IMR-90 (cell line): ENCODE data around the gene CD6. TPM values are rescaled to one million over a fixed set of nuclear protein-coding genes. Genes with fewer than 3 reads are reported as not detected.

Experiments
- ATAC-seq: fragments of 200-7000 bp; cut with Tn5 transposase; 2 replicates; pipeline ENCODE4 v1.9.1; 2020; ENCODE audit warnings: low read depth, mild to moderate bottlenecking, moderate library complexity
- BruUV-seq: library from RNA; stranded (reverse); fragments of 400-500 nt; replicated peaks from 2 replicates; lab custom pipeline; 2021; lab: Mats Ljungman, UMichigan
- CTCF ChIA-PET: fragments of 300-600 bp; formaldehyde crosslinking; extraction: SDS; loops from one replicate; lab custom pipeline; 2021; ENCODE audit warnings: antibody characterized with exemption; lab: Yijun Ruan, JAX
- POLR2A ChIA-PET: fragments of 300-600 bp; sonication (Branson Sonifier 250); formaldehyde crosslinking; loops from one replicate; lab custom pipeline; 2022; ENCODE audit warnings: antibody characterized with exemption; ENCODE audit not compliant: unreplicated experiment; lab: Charles Lee
- DNase-seq: peaks from one replicate; pipeline ENCODE4 v3.0.0; 2013
- H2AFZ ChIP-seq: replicated peaks from 2 replicates; pipeline ENCODE3; 2013; ENCODE audit warnings: low read length, mild to moderate bottlenecking; ENCODE audit not compliant: poor library complexity
- H2AK5ac ChIP-seq: 2 replicates; pipeline ENCODE4 v1.6.1; 2013; ENCODE audit warnings: low read depth, low read length, inconsistent platforms
- H2AK9ac ChIP-seq: replicated peaks from 2 replicates; pipeline ENCODE3; 2013; ENCODE audit warnings: mild to moderate bottlenecking, low read depth, low read length, moderate library complexity; ENCODE audit not compliant: poor library complexity
- H2BK120ac ChIP-seq: 2 replicates; pipeline ENCODE4 v1.6.1; 2013; ENCODE audit warnings: low read depth, low read length, inconsistent platforms
- H2BK15ac ChIP-seq: 3 replicates; pipeline ENCODE4 v1.6.1; 2013; ENCODE audit warnings: low read depth, low read length, inconsistent platforms
- H2BK20ac ChIP-seq: 2 replicates; pipeline ENCODE4 v1.6.1; 2013; ENCODE audit warnings: low read depth, mild to moderate bottlenecking, inconsistent platforms, low read length, moderate library complexity
- H2BK5ac ChIP-seq: 2 replicates; pipeline ENCODE4 v1.6.1; 2013; ENCODE audit warnings: mild to moderate bottlenecking, low read depth, low read length, inconsistent platforms; ENCODE audit not compliant: poor library complexity, severe bottlenecking
- H3K14ac ChIP-seq: replicated peaks from 2 replicates; pipeline ENCODE4 v1.6.1; 2013; ENCODE audit warnings: low read depth, low read length, inconsistent platforms
- H3K18ac ChIP-seq: 2 replicates; pipeline ENCODE4 v1.6.1; 2013; ENCODE audit warnings: low read depth, low read length, control low read depth
- H3K23ac ChIP-seq: 2 replicates; pipeline ENCODE4 v1.6.1; 2013; ENCODE audit warnings: low read depth, low read length, inconsistent platforms
- H3K27ac ChIP-seq: 2 replicates; pipeline ENCODE4 v1.5.1; 2013; ENCODE audit warnings: mild to moderate bottlenecking, control low read depth, low read length; ENCODE audit not compliant: insufficient read depth
- H3K27me3 ChIP-seq: 2 replicates; pipeline ENCODE4 v1.6.1; 2013; ENCODE audit warnings: low read length; ENCODE audit not compliant: control insufficient read depth, insufficient read depth
- H3K36me3 ChIP-seq: 2 replicates; pipeline ENCODE4 v1.6.1; 2013; ENCODE audit warnings: low read length, mixed read lengths; ENCODE audit not compliant: control insufficient read depth, insufficient read depth
- H3K4ac ChIP-seq: 2 replicates; pipeline ENCODE4 v1.6.1; 2013; ENCODE audit warnings: low read depth, low read length, inconsistent platforms
- H3K4me1 ChIP-seq: 2 replicates; pipeline ENCODE4 v1.6.1; 2013; ENCODE audit warnings: low read length, mixed read lengths; ENCODE audit not compliant: control insufficient read depth, insufficient read depth
- H3K4me2 ChIP-seq: 2 replicates; pipeline ENCODE4 v1.6.1; 2013; ENCODE audit warnings: low read depth, mild to moderate bottlenecking, control low read depth, low read length, moderate library complexity
- H3K4me3 ChIP-seq: 2 replicates; pipeline ENCODE4 v1.5.1; 2013; ENCODE audit warnings: low read depth, mild to moderate bottlenecking, control low read depth, low read length, moderate library complexity; ENCODE audit not compliant: insufficient read depth
- H3K56ac ChIP-seq: 2 replicates; pipeline ENCODE4 v1.6.1; 2013; ENCODE audit warnings: low read length, inconsistent platforms; ENCODE audit not compliant: insufficient read depth; ENCODE audit errors: extremely low read depth
- H3K79me1 ChIP-seq, 2 experiments: 2 replicates each; pipeline ENCODE4 v1.6.1; 2013; ENCODE audit warnings: low read length in 2 of 2, inconsistent platforms in 1 of 2, low read depth in 1 of 2
- H3K9ac ChIP-seq: 2 replicates; pipeline ENCODE4 v1.6.1; 2013; ENCODE audit warnings: low read depth, low read length, control low read depth
- H3K9me1 ChIP-seq: 2 replicates; pipeline ENCODE4 v1.6.1; 2013; ENCODE audit warnings: low read length, inconsistent platforms; ENCODE audit not compliant: insufficient read depth
- H3K9me3 ChIP-seq: 2 replicates; pipeline ENCODE4 v1.6.1; 2013; ENCODE audit warnings: low read length; ENCODE audit not compliant: control insufficient read depth, insufficient read depth
- H4K20me1 ChIP-seq: 2 replicates; pipeline ENCODE4 v1.6.1; 2013; ENCODE audit warnings: low read length, inconsistent platforms; ENCODE audit not compliant: insufficient read depth
- H4K5ac ChIP-seq: 2 replicates; pipeline ENCODE4 v1.6.1; 2013; ENCODE audit warnings: mild to moderate bottlenecking, low read depth, low read length, control low read depth
- H4K8ac ChIP-seq, 2 experiments: 2 replicates each; pipeline ENCODE4 v1.6.1; 2013; ENCODE audit warnings: low read depth in 2 of 2, low read length in 2 of 2, control low read depth in 1 of 2, inconsistent platforms in 1 of 2
- H4K91ac ChIP-seq: 2 replicates; pipeline ENCODE4 v1.6.1; 2013; ENCODE audit warnings: low read depth, low read length, inconsistent platforms; ENCODE audit not compliant: insufficient read depth
- CHD1 ChIP-seq: IDR thresholded peaks from 2 replicates; pipeline ENCODE4 v1.6.1; 2012; ENCODE audit warnings: low read depth, low read length, improper control_type of control experiment
- MAFK ChIP-seq: IDR thresholded peaks from 2 replicates; pipeline ENCODE4 v1.6.1; 2012; ENCODE audit warnings: low read depth, low read length, improper control_type of control experiment
- MAZ ChIP-seq: IDR thresholded peaks from 2 replicates; pipeline ENCODE4 v1.6.1; 2012; ENCODE audit warnings: low read depth, mild to moderate bottlenecking, low read length, improper control_type of control experiment, moderate library complexity, borderline replicate concordance
- MXI1 ChIP-seq: IDR thresholded peaks from 2 replicates; pipeline ENCODE4 v1.6.1; 2012; ENCODE audit warnings: low read depth, mild to moderate bottlenecking, low read length, moderate library complexity, borderline replicate concordance
- POLR2A ChIP-seq: IDR thresholded peaks from 2 replicates; pipeline ENCODE4 v1.6.1; 2012; ENCODE audit warnings: mild to moderate bottlenecking, low read depth, low read length
- RCOR1 ChIP-seq: IDR thresholded peaks from 2 replicates; pipeline ENCODE4 v1.6.1; 2012; ENCODE audit warnings: mild to moderate bottlenecking, low read length, improper control_type of control experiment; ENCODE audit not compliant: insufficient replicate concordance
- SMC3 ChIP-seq: fragments of 150-350 bp; IDR thresholded peaks from 2 replicates; pipeline ENCODE4 v1.6.1; 2016; ENCODE audit warnings: low read depth, mild to moderate bottlenecking, antibody characterized with exemption, low read length, moderate library complexity
- WGBS, 2 experiments: methylation state at CpG; one replicate each; pipeline versions ENCODE4 v1.1.5 to v1.1.7; 2013; ENCODE audit warnings: missing lambda C conversion rate in 2 of 2; ENCODE audit not compliant: insufficient read length in 1 of 2; ENCODE audit errors: extremely low coverage in 2 of 2; 5-methylcytosine and 5-hydroxymethylcytosine counted together
- dilution Hi-C: fragments of 300-500 bp; cut with HindIII; formaldehyde crosslinking; loops from one replicate; pipeline ENCODE4 v1.14.3; 2018; ENCODE audit warnings: low sequenced_read_pairs; ENCODE audit not compliant: unreplicated experiment
- in situ Hi-C: fragments of 300-500 bp; cut with MboI; formaldehyde crosslinking; loops from 3 replicates; pipeline ENCODE4 v1.14.3; 2019; ENCODE audit warnings: low sequenced_read_pairs, inconsistent platforms, mixed read lengths
- intact Hi-C: fragments of 100-400 bp; cut with micrococcal nuclease; formaldehyde crosslinking; loops from 2 replicates; pipeline ENCODE4 v1.10.0; 2022
- polyA plus RNA-seq, 3 experiments: library from polyadenylated mRNA; depleted of rRNA; stranded (reverse); fragments of >200 nt; gene quantifications; 2 replicates each; pipeline ENCODE4 v1.2.3, GENCODE V29; 2012; ENCODE audit warnings: low replicate concordance in 1 of 3
- total RNA-seq: library from RNA; depleted of rRNA; stranded (reverse); fragments of >200 nt; gene quantifications from 2 replicates; pipeline ENCODE4 v1.2.3, GENCODE V29; 2012
- TF ChIP-seq, protein P1 (sequence below): fragments of 150-350 bp; IDR thresholded peaks from 2 replicates; pipeline ENCODE4 v1.6.1; 2017; ENCODE audit warnings: mild to moderate bottlenecking, antibody characterized with exemption, low read length, low read depth
- TF ChIP-seq, protein P2 (sequence below): conservative IDR thresholded peaks from 2 replicates; pipeline ENCODE4 v1.5.1; 2012; ENCODE audit warnings: mild to moderate bottlenecking, low read depth, low read length, improper control_type of control experiment
- TF ChIP-seq, protein P3 (sequence below): fragments of 150-350 bp; IDR thresholded peaks from 2 replicates; pipeline ENCODE4 v1.6.1; 2016; ENCODE audit warnings: low read depth, mild to moderate bottlenecking, low read length, moderate library complexity, borderline replicate concordance

The CD6 gene
- total and polyA plus RNA-seq, 2 of the 4 experiments (the other 2 are of a cell fraction) = not detected

DNA sequence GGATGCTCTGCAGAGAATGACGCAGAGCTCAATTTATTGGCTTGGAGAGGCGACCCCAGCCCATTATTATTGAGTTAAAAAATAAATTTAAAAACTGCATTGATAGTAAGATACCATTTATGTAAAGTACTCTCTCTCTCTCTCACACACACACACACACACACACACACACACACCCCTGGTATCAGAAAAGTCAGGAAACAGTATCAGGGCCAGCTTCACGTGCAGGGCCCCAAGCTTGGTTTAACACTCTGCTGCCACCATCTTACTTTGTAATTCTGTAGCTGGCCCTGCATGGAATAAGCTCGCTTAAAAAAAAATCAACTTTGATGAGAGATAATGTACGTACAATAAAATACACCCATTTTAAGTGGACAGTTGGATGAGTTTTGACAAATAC is 71.1 kb downstream of the CD6 start:
- Histone ChIP-seq H3K36me3 (no peaks in the 10 kb centered on the region), H3K56ac (no peak overlapping the region), H4K8ac (no peak overlapping the region), H3K23ac (no peak overlapping the region), H3K4ac (no peak overlapping the region), H3K27ac (no peak overlapping the region), H2BK120ac (no peak overlapping the region), H4K5ac (no peak overlapping the region), H3K9me1 (no peaks in the 10 kb centered on the region), H3K9me3 (no peaks in the 10 kb centered on the region), H2AK5ac (no peak overlapping the region), H3K4me2 (no peak overlapping the region), H3K4me3 (no peak overlapping the region), H2BK20ac (no peak overlapping the region), H2BK15ac (no peak overlapping the region), H3K4me1 (no peaks in the 10 kb centered on the region), H2BK5ac (no peak overlapping the region), H3K18ac (no peak overlapping the region), H4K20me1 (no peaks in the 10 kb centered on the region), H2AK9ac (no peak overlapping the region), H2AFZ (no peak overlapping the region), H3K27me3 (peaks cover 16% of the 10 kb centered on the region), H3K9ac (no peak overlapping the region), H3K14ac (no peak overlapping the region), H4K91ac (no peak overlapping the region), H3K79me1 (no peaks in the 10 kb centered on the region)
- TF ChIP-seq POLR2A (no peak), RCOR1 (no peak), MAZ (no peak), MAFK (no peak), MXI1 (no peak), CHD1 (no peak), SMC3 (no peak)
- TF ChIP-seq, protein P1, sequence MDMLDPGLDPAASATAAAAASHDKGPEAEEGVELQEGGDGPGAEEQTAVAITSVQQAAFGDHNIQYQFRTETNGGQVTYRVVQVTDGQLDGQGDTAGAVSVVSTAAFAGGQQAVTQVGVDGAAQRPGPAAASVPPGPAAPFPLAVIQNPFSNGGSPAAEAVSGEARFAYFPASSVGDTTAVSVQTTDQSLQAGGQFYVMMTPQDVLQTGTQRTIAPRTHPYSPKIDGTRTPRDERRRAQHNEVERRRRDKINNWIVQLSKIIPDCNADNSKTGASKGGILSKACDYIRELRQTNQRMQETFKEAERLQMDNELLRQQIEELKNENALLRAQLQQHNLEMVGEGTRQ = no peak
- TF ChIP-seq, protein P2, sequence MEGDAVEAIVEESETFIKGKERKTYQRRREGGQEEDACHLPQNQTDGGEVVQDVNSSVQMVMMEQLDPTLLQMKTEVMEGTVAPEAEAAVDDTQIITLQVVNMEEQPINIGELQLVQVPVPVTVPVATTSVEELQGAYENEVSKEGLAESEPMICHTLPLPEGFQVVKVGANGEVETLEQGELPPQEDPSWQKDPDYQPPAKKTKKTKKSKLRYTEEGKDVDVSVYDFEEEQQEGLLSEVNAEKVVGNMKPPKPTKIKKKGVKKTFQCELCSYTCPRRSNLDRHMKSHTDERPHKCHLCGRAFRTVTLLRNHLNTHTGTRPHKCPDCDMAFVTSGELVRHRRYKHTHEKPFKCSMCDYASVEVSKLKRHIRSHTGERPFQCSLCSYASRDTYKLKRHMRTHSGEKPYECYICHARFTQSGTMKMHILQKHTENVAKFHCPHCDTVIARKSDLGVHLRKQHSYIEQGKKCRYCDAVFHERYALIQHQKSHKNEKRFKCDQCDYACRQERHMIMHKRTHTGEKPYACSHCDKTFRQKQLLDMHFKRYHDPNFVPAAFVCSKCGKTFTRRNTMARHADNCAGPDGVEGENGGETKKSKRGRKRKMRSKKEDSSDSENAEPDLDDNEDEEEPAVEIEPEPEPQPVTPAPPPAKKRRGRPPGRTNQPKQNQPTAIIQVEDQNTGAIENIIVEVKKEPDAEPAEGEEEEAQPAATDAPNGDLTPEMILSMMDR = no peak
- TF ChIP-seq, protein P3, sequence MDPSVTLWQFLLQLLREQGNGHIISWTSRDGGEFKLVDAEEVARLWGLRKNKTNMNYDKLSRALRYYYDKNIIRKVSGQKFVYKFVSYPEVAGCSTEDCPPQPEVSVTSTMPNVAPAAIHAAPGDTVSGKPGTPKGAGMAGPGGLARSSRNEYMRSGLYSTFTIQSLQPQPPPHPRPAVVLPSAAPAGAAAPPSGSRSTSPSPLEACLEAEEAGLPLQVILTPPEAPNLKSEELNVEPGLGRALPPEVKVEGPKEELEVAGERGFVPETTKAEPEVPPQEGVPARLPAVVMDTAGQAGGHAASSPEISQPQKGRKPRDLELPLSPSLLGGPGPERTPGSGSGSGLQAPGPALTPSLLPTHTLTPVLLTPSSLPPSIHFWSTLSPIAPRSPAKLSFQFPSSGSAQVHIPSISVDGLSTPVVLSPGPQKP = no peak
- ATAC-seq (no peak), DNase-seq (no peak)
- no CpG with 5 or more reads among the region's 5 CpGs for WGBS, 2 experiments
- in situ Hi-C loops = no loop called here
- intact Hi-C loops = loop anchor here (5.0 kb wide), 1 partner anchor 50 kb away; no protein-coding TSS in a partner anchor
- no TSS peak for BruUV-seq
- ChIA-PET POLR2A (no interaction called here), CTCF (no interaction called here)
- dilution Hi-C loops = no loop called here
